HG03565 (cell line): Measurements from ENCODE around the gene CD300LD.
"Not testable (repeated sequence)": the region's sequence is repeated elsewhere in the genome, so short reads cannot be mapped to it uniquely, and the experiment has no call there.

ENCODE experiments used
- ATAC-seq: cut with Tn5 transposase; IDR thresholded peaks from one replicate; pipeline ENCODE4 v1.9.1; 2021; ENCODE audit warnings: mild to moderate bottlenecking, moderate library complexity; ENCODE audit not compliant: unreplicated experiment

The CD300LD gene

GRCh38 chr17:74573635-74574034 is 18.4 kb downstream of the CD300LD start:
- ATAC-seq: not testable (repeated sequence)

GRCh38 chr17:74573169-74573568 is 18.9 kb downstream of the CD300LD start:
- ATAC-seq: no peak

GRCh38 chr17:74571621-74572270 is 20.3 kb downstream of the CD300LD start:
- no peak for ATAC-seq

GRCh38 chr17:74569020-74570003 is 22.8 kb downstream of the CD300LD start:
- ATAC-seq: no peak

- ATAC-seq: no peak
Observed at GRCh38 chr17:74568106-74568873, 23.8 kb downstream of the CD300LD start.

GRCh38 chr17:74567397-74567796 is 24.7 kb downstream of the CD300LD start, which contains the start of gene CD300H:
Gene CD300H (minus strand): TSS chr17:74567509.
- no peak for ATAC-seq

- no peak for ATAC-seq
Observed at GRCh38 chr17:74566132-74566753, 25.8 kb downstream of the CD300LD start.

GRCh38 chr17:74565126-74565525 is 27.0 kb downstream of the CD300LD start:
- no peak for ATAC-seq

- ATAC-seq: no peak
Observed at GRCh38 chr17:74563358-74563757, 28.7 kb downstream of the CD300LD start.

- no peak for ATAC-seq
Observed at GRCh38 chr17:74561586-74561985, 30.5 kb downstream of the CD300LD start.

- ATAC-seq: no peak
Observed at GRCh38 chr17:74558882-74559519, 33.1 kb downstream of the CD300LD start.

- ATAC-seq: not testable (repeated sequence)
Observed at GRCh38 chr17:74558402-74558801, 33.7 kb downstream of the CD300LD start.

- ATAC-seq: no peak
Observed at GRCh38 chr17:74555427-74555940, 36.6 kb downstream of the CD300LD start.

GRCh38 chr17:74554909-74555308 is 37.2 kb downstream of the CD300LD start:
- ATAC-seq: no peak

- ATAC-seq: no peak
Observed at GRCh38 chr17:74552037-74552436, 40.0 kb downstream of the CD300LD start.

GRCh38 chr17:74550602-74551001 is 41.5 kb downstream of the CD300LD start:
- ATAC-seq: no peak

GRCh38 chr17:74549343-74549742 is 42.7 kb downstream of the CD300LD start:
- no peak for ATAC-seq

- ATAC-seq: no peak
Observed at GRCh38 chr17:74547736-74548135, 44.3 kb downstream of the CD300LD start.

- ATAC-seq: no peak
Observed at GRCh38 chr17:74547264-74547663, 44.8 kb downstream of the CD300LD start.

GRCh38 chr17:74546586-74546985 is 45.5 kb downstream of the CD300LD start:
- no peak for ATAC-seq
